ENCODE measurements around the gene MAPK14.

GRCh38 chr6:36056178-36056577, 28.6 kb downstream of the MAPK14 start:
- TF ChIP-seq EZH2 (IDR thresholded peaks at IDR 0.05) = no peak
- TF ChIP-seq POLR2AphosphoS5 (IDR thresholded peaks at IDR 0.05; ENCODE audit: borderline replicate concordance, low read depth, low read length) = no peak
- no peak for TF ChIP-seq FOXP2 (optimal IDR thresholded peaks at IDR 0.05; ENCODE audit: control extremely low read depth, extremely low read length, insufficient read depth)

All from SK-N-MC (cell line).